GM19193 (cell line): ENCODE data around the gene RBMS2.

Source experiments
- POLR2A ChIP-seq: IDR thresholded peaks from 4 replicates; pipeline ENCODE4 v1.6.1; 2011; ENCODE audit not compliant: insufficient read depth, insufficient read length; ENCODE audit errors: extremely low read depth

The RBMS2 gene

GRCh38 chr12:56520048-56520447 is 1.6 kb upstream of the RBMS2 start:
- TF ChIP-seq POLR2A = no peak

DNA sequence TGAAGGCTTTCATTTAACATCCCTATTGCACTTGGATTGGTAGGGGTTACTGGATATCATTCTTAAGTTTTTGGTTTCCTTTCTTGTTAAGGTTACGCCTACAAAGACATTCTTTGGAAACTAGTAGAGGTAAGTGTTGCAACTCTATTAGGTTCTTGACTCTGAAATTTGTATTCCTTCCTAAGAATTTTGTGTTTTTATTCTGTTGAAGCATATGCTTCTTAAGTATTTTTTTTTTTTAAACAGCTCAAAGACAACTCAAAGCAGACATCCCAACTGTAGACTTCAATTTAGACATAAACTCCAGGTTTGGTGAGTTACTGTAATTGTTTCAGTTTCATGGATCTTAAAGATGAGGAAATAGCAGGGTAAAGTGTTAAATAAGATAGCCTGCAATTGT is 1.1 kb upstream of the RBMS2 start:
- no peak for TF ChIP-seq POLR2A

DNA sequence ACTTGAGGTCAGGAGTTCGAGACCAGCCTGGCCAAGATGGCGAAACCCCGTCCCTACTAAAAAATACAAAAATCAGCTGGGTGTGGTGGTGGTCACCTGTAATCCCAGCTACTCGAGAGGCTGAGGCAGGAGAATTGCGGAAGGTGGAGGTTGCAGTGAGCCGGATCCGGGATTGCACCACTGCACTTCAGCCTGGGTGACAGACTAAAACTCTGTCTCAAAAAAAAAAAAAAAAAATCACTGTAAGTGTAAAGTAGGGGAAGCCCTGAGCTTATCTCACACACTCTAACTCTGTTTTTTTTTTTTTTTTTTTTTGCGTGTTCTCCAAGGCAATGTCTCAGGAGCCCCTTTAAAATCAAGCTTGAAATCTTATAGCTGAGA is 421 bp upstream of the RBMS2 start:
- no peak for TF ChIP-seq POLR2A

DNA sequence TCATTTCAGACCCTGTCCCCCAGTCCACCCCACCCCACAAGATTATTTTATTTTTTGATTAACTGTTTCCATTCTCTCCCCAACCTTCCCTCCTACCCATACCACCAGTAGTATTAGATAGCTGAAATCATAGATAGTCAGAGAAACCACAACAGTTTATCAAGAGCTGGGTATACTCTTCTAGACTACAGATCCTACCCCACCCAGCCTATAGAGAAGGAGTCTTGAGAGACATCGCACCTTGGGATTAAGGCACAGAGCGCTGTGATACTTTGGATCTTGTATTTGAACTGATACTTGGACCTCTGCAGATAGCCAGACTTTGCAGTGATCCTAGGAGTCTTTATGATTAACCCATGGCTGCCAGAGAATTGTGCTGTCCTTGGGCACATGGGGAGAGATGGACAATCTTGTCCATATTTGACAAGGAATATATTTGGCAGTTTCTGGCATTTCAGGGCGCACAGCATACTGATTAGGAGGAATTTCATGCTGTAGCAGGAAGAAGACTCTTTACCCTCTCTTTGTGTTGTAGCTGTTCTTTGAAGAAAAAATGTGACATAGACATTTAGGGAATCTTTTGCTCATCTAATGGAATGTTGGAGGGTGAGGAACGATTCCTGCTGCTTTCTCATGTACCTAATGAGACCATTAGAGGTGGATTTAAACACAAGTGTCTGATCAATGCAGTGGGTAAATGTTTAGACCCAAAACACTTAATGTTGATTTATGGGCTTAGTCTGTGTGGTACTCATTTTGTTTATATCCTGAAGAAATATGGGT is 982 bp downstream of the RBMS2 start:
- TF ChIP-seq POLR2A = no peak

DNA sequence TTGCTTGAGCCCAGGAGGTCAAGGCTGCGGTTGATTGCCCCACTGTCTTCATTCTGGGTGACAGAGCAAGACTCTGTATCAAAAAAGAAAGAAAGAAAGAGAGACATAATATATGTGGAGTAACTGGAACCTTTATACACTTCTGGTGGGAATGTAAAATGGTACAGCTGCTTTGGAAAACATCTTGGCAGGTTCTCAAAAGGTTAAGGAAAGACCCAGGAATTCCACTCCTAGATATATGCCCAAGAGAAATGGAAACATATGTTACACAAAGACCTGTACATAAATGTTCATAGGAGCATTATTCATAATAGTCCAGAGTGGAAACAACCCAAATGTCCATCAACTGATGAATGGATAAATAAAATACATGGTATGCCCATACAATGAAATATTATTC is 7.2 kb downstream of the RBMS2 start:
- TF ChIP-seq POLR2A = no peak

DNA sequence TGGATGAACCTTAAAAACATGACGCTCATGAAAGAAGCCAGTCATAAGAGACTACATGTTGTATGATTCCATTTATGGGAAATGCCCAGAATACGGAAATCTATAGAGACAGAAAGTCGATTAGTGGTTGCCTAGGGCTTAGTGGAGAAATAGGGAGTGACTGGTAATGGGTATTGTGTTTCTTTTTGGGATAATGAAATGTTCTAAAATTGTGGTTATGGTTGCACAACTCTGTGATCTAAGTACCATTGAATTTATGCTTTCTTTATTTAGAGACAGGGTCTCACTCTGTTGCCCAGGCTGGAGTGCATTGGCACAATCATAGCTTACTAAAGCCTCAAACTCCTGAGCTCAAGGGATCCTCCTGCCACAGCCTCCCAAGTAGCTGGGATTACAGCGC is 8.0 kb downstream of the RBMS2 start:
- no peak for TF ChIP-seq POLR2A

DNA sequence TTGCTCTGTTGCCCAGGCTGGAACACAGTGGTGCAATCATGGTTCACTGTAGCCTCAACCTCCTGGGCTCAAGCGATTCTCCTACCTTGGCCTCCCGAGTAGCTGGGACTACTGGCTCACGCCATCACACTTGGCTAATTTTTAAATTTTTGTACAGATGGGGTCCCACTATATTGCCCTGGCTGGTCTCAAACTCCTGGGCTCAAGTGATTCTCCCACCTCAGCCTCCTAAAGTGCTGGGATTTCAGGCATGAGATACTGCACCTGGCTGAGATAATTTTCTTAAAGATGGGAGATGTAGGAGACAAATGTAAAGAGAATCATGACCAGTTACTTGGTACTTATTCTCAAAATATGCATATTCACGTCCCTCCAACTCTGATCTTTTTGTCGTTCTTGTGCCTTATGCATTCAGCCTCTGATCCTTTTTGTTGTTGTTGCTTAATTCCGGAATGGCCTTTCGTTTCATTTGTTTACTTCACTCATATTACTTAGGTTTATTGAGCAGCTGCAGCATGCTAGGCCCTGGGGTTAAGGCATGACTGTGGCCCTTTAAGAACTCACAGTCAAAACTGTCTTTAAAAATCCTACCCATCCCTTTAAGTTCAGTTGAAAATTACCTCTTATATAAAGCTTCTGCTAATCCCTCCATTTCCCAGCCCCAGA is 8.9 kb downstream of the RBMS2 start:
- TF ChIP-seq POLR2A = no peak

GRCh38 chr12:56537546-56537945 is 15.9 kb downstream of the RBMS2 start:
- no peak for TF ChIP-seq POLR2A

- no peak for TF ChIP-seq POLR2A
Observed at GRCh38 chr12:56541631-56542030, 20.0 kb downstream of the RBMS2 start.

GRCh38 chr12:56542164-56542563 is 20.5 kb downstream of the RBMS2 start:
- no peak for TF ChIP-seq POLR2A

- no peak for TF ChIP-seq POLR2A
Observed at GRCh38 chr12:56545023-56545604, 23.5 kb downstream of the RBMS2 start.

- TF ChIP-seq POLR2A = no peak
Observed at GRCh38 chr12:56546680-56547079, 25.1 kb downstream of the RBMS2 start.

DNA sequence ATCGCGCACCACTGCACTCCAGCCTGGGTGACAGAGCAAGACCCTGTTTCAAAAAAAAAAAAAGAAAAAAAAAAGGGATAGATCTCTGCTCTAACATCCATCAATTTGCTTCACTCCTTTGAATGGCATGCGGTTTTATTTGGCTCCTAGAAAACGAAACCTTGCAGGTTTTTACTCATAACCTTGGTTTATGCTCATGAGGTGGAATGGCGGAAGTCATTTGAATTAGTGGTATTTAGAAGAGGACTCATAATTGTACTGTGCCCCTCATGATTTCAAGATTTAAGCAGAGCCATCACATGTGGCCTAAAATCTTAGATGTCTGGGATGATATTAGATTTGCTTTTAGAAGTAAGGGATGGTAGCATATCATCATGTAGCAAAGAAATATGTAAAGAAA is 29.4 kb downstream of the RBMS2 start:
- no peak for TF ChIP-seq POLR2A

DNA sequence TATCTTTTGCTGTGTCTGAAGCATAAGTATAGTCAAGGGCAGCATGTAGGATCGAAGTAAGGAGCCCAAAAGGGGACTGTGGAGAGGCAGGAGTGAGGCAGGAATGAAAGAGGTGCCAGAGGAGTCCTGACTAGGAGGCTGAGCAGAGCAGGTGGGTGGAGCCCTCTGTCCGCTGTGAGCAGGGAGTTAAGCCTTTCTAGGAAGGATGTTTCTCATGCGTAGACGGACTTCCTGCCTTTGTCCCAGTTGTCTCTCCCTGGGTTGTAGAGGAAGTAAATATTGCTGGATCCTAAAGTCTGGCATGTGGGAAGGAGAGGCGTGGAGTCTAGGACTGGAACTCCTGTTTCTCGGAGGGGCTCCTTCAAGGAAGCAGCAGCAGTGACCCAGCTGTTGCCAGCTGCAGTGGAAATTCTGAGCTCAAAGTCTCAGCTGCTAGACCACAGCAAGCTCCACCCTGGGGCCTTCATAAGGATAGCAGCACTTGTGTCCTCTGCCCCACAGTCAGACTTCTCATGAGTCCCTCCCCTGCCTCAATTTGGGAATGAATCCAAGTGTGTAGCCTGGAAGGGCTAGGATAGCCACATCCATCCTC is 44.0 kb downstream of the RBMS2 start:
- no peak for TF ChIP-seq POLR2A

DNA sequence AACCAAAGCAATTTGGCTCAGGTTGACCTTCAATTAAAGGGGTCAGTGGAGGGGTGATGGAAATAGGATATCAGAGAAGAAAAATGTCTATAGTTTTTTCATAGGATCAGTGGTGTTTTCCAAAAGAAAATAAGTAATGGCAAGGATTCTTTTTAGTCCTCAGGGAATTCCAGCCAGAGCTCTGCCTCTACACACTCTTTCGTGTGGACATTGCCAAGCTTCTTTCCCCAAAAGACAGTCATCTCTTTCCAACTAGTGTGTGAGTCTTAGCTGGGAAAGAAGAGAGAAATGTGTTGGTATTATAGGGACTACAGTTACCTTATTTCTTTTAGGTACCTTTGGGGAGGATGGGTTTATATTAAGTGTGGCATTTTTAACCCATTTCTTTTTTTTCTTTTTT is 46.5 kb downstream of the RBMS2 start:
- no peak for TF ChIP-seq POLR2A

DNA sequence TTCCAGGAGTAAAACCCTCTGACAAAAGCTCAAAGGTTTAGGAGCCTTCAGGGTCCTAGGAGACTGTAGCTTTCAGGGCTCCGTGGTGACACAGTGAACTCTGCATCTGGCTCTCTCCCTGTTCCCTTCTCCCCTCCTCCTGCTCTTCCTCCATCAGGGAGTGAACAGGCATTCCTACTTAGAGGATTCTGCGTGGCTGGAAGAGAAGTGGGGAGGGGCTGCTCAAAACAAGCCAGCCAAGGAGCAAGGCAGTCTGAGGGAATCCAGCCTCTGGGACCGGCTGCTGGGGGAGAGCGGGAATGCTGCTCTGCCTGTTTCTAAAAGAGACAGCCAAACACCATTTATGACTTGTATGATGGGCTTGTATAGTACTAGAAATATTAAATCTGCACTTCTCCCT is 49.5 kb downstream of the RBMS2 start:
- TF ChIP-seq POLR2A = no peak

DNA sequence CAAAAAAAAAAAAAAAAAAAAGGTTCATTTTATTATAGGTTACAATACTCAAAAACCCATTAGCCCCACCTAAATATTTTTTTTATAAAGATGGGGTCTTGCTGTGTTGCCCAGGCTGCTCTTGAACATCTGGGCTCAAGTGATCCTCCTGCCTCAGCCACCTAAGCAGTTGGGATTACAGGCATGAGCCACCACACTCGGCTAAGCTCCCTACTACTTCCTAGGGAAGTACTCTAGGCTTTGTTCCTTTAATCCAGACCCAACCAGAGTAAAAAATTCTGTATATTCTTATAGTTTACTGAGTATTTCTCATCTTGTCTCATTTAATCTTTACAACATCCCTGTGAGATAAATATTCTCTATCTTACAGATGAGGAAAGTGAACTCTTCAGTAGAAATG is 50.7 kb downstream of the RBMS2 start:
- no peak for TF ChIP-seq POLR2A

DNA sequence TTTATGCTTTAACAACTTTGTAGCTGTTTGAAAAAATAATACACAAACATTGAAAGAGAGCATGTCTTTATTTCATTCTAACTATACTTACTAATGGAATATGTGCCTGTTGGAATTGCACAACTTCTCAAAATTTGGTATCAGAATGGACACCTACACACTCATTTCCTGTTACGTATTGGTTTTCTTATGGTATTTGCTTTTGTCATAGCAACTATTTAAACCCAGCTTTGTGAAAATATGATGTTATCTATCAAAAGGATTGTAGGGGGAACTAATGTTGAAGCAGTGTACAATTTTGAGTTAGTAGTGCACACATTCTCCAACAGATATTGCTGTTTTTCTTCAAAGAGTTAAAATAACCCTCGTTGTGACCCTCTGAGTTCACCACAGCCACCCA is 52.6 kb downstream of the RBMS2 start:
- TF ChIP-seq POLR2A = no peak
